Gastroesophageal sphincter (tissue), 4 donors: Measurements from ENCODE around the gene BAD. TPM values are rescaled to one million over a fixed set of nuclear protein-coding genes. Genes with fewer than 3 reads are reported as not detected.
"Not testable (repeated sequence)": the region's sequence is repeated elsewhere in the genome, so short reads cannot be mapped to it uniquely, and the experiment has no call there.

Experiments
- ATAC-seq: fragments of 150-250 bp; one replicate; pipeline ENCODE4 v1.9.1; 2016; ENCODE audit warnings: mild to moderate bottlenecking, moderate library complexity
- H3K27ac ChIP-seq, 4 donors: fragments of 200-600 bp; sonication (generic) in 3 of 4; 1 replicate in 3 of 4; 2 replicates in 1 of 4; pipeline ENCODE4 v1.5.1; 2016 to 2019
- H3K27me3 ChIP-seq: fragments of 200-600 bp; sonication (generic); one replicate; pipeline ENCODE4 v1.5.1; 2019
- H3K36me3 ChIP-seq, 2 donors: fragments of 200-600 bp; sonication (generic); one replicate each; pipeline ENCODE4 v1.5.1; 2019; ENCODE audit warnings: control low read depth in 1 of 2
- H3K4me1 ChIP-seq, 3 donors: fragments of 200-600 bp; sonication (generic); 1 replicate in 2 of 3; 2 replicates in 1 of 3; pipeline ENCODE4 v1.5.1; 2016 to 2019; ENCODE audit warnings: control low read depth in 2 of 3
- H3K4me3 ChIP-seq, 2 donors: fragments of 200-600 bp; sonication (generic); one replicate each; pipeline ENCODE4 v1.5.1; 2019; ENCODE audit warnings: mild to moderate bottlenecking in 1 of 2, moderate library complexity in 1 of 2
- H3K9me3 ChIP-seq, 3 donors: fragments of 200-600 bp; sonication (generic); one replicate each; pipeline ENCODE4 v1.5.1; 2017 to 2019; ENCODE audit warnings: control low read depth in 2 of 3
- CTCF ChIP-seq, 4 experiments: fragments of 200-600 bp in 2 of 4; fragments of 450-650 bp in 2 of 4; sonication (generic) in 1 of 4; IDR thresholded peaks; one replicate each; pipeline ENCODE4 v1.5.1; 2017 to 2019; ENCODE audit warnings: antibody characterized with exemption in 4 of 4, mild to moderate bottlenecking in 2 of 4, moderate library complexity in 2 of 4
- EP300 ChIP-seq: sonication (generic); formaldehyde crosslinking; IDR thresholded peaks from one replicate; pipeline ENCODE4 v1.6.1; 2017; ENCODE audit warnings: antibody characterized with exemption, mild to moderate bottlenecking
- POLR2A ChIP-seq, 2 donors: fragments of 450-650 bp; IDR thresholded peaks; one replicate each; pipeline ENCODE4 v1.6.1; 2017; ENCODE audit warnings: antibody characterized with exemption in 2 of 2, mild to moderate bottlenecking in 2 of 2, moderate library complexity in 1 of 2
- POLR2AphosphoS5 ChIP-seq: sonication (generic); formaldehyde crosslinking; IDR thresholded peaks from one replicate; pipeline ENCODE4 v1.6.1; 2017; ENCODE audit warnings: antibody characterized with exemption
- WGBS, 2 donors: methylation state at CpG; one replicate each; pipeline ENCODE4 v1.1.5; 2018; ENCODE audit warnings: low coverage in 1 of 2; 5-methylcytosine and 5-hydroxymethylcytosine counted together
- total RNA-seq, 4 donors: library from RNA; depleted of rRNA; stranded (reverse); fragments of >200 nt; gene quantifications; one replicate each; pipeline ENCODE4 v1.1.0, GENCODE V29; 2016

BAD gene
- total RNA-seq, 4 donors from 2014 or later, result 97.1 to 156 (median 135) TPM

DNA sequence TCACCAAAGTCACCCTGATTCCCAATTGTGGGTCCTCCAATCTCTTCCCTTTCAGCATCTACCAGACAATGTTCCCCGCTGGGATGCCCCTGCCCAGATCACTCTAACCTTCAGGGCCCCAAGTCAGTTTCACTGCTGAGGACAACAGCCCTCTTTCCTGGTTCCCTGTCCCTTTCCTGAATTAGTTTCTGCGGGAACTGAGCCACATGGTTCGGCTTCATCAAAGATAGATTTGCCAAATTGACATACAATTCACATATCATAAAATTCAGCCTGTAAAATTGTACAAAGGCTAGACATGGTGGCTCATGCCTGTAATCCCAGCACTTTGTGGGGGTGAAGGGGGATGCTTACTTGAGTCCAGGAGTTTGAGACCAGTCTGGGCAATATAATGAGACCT lies 43.5 kb upstream of the BAD start:
- WGBS, 2 donors, result 74 to 78% methylated on average over 2 of the region's 3 CpGs
- Histone ChIP-seq H3K4me1 (peaks cover 0 to 7% (median 0%) of the 10 kb centered on the region in 3 donors), H3K36me3 (peaks cover 0 to 1% of the 10 kb centered on the region in 2 donors), H3K9me3 (no peaks in the 10 kb centered on the region), H3K4me3 (no peak overlapping the region), H3K27me3 (peaks cover 3% of the 10 kb centered on the region), H3K27ac (no peak overlapping the region)
- TF ChIP-seq EP300, result no peak
- TF ChIP-seq CTCF (IDR thresholded peaks at IDR 0.05), result no peak
- TF ChIP-seq POLR2AphosphoS5, result no peak
- no peak for TF ChIP-seq POLR2A (IDR thresholded peaks at IDR 0.05)
- ATAC-seq, result no peak

- peaks cover 3% of the 10 kb centered on the region for H3K27me3 ChIP-seq
- no peak for TF ChIP-seq EP300
- TF ChIP-seq POLR2AphosphoS5, result no peak
- TF ChIP-seq POLR2A (IDR thresholded peaks at IDR 0.05), result no peak
- TF ChIP-seq CTCF (IDR thresholded peaks at IDR 0.05), result no peak
- peaks cover 0 to 7% (median 0%) of the 10 kb centered on the region in 3 donors for H3K4me1 ChIP-seq
- peaks cover 0 to 7% of the 10 kb centered on the region in 2 donors for H3K36me3 ChIP-seq
- no peak overlapping the region for H3K4me3 ChIP-seq
- WGBS, 2 donors, result 60 to 85% methylated on average over 2 of the region's 2 CpGs
- no peak overlapping the region for H3K27ac ChIP-seq
- no peaks in the 10 kb centered on the region for H3K9me3 ChIP-seq
- no peak for ATAC-seq
Observed at GRCh38 chr11:64327375-64327774, 42.9 kb upstream of the BAD start.

- Histone ChIP-seq H3K4me1 (no peaks in the 10 kb centered on the region), H3K36me3 (peaks cover 0 to 32% of the 10 kb centered on the region in 2 donors), H3K27me3 (peaks cover 3% of the 10 kb centered on the region), H3K4me3 (no peak overlapping the region), H3K9me3 (no peaks in the 10 kb centered on the region), H3K27ac (no peak overlapping the region)
- ATAC-seq, result no peak
- TF ChIP-seq POLR2A (IDR thresholded peaks at IDR 0.05) (no peak), EP300 (no peak), CTCF (IDR thresholded peaks at IDR 0.05) (no peak), POLR2AphosphoS5 (no peak)
- WGBS, 2 donors, result 73 to 80% methylated on average over 5 to 10 of the region's 11 CpGs
Observed at GRCh38 chr11:64324692-64325469, 40.4 kb upstream of the BAD start.

- H3K36me3 ChIP-seq, result peaks cover 0 to 34% of the 10 kb centered on the region in 2 donors
- not testable (repeated sequence) for H3K4me3 ChIP-seq, H3K4me1 ChIP-seq, H3K9me3 ChIP-seq, ATAC-seq, H3K27ac ChIP-seq, H3K27me3 ChIP-seq
- WGBS, 2 donors, result 80% methylated on average over 1 of the region's 4 CpGs; no CpG with 5 or more reads in 1 of the 2 donors
Observed at GRCh38 chr11:64323984-64324383, 39.5 kb upstream of the BAD start.

DNA sequence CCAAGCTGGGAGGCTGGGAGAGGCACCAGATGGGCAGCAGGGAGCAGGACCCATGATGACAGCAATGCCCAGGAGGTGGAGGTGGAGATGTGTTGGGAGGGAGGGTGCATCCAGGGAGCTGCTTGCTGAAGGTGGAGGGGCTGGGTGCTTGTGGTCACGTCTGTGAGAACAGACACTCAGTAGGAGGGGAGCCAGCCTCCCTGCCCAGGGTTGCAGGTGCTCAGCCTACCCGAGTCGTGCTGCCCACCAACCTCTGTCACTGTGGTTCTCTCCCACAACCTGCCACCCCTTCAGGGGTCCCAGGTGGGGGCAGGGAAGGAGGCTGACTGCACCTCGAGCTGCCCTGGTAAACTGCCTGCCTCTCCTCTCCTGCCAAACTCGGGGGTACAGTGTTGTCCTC lies 38.9 kb upstream of the BAD start:
- H3K9me3 ChIP-seq, result no peaks in the 10 kb centered on the region
- no peak overlapping the region for H3K4me3 ChIP-seq
- no peak for ATAC-seq
- peaks cover 0 to 34% of the 10 kb centered on the region in 2 donors for H3K36me3 ChIP-seq
- no peak overlapping the region for H3K27ac ChIP-seq
- TF ChIP-seq EP300, result no peak
- TF ChIP-seq POLR2A (IDR thresholded peaks at IDR 0.05), result no peak
- TF ChIP-seq CTCF (IDR thresholded peaks at IDR 0.05), result no peak
- TF ChIP-seq POLR2AphosphoS5, result no peak
- H3K27me3 ChIP-seq, result no peaks in the 10 kb centered on the region
- H3K4me1 ChIP-seq, result peaks cover 0 to 15% (median 7%) of the 10 kb centered on the region in 3 donors
- WGBS, 2 donors, result no CpG with 5 or more reads among the region's 5 CpGs
